ENCODE data around the gene TOR1B.

Gene TOR1B

GRCh38 chr9:129815278-129815677 is 12.3 kb downstream of the TOR1B start:
- DNase-seq, result no peak

DNA sequence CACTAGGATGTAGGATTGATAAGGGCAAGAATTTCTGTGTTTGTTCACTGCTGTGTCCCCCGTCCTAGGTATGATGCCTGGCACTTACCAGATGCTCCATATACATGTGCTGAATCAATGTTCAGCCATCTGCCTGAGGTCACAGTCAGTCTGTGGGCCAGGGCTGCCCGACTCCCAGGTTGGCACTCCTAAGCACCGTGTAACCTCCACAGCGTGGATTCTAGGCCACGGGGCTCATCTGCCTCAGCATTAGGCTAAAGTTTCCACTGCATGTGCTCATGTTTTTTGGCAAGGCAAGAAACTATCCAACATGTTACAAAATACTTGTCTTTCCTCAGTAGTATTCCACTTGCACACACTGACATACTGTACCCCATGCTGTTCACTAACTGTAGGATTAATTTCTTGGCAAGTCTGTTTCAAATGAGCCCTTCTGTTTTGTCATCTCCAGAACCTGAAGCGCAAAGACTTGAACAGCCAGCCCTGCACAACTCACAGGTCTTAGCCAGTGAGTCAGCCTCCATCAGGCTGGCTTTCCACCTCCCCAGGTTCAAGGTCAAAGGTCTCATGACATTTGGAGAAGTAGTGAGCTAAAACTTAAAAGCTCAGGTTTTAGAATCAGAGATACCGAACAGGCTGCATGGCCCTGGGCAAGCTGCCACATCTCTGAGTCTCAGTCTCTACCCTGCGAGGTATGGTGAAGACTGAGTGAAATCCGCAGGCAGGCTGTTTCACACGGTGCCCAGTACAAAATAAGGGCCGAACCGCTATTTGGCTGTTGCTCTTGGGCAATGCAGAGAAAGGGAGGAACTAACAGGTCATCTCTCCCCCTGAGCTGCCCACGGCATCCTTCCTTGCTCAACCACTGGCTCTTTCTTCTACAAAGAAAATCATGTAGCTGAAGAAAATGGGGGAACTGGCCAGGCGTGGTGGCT is 13.8 kb downstream of the TOR1B start:
- DNase-seq, result no peak

DNA sequence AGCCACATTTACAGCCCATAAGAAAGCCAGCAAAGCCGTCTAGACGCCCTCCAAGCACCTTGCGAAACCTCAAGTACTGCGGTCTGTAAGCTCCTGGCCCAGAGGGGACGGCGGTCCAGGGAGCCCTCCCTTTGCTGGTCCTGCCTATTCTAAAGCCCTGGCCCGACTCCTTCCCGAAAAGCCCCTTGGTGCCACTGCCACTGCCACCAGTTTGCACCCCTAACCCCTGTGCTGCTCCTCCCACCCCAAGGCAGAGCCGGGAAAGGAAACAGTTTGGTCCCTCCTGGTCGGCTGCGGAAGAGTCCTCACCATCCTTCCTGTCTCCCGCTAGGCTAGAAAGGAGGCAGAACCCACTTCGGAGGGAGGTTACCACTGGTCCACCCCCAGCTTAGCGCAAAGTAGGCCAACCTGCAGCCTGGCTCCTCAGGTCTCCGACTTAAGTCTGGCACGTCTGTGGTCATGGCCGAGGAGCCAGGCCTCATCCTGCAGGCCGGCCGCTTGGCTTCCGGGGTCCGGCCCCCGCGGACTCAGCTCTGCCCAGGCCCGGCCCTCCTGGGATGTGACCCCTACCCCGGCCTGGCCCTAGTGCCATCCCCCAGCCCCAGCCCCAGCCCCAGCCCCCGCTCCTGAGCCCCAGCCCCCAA is 20.0 kb downstream of the TOR1B start:
- DNase-seq, result peak; percentile 27

GRCh38 chr9:129823542-129823934 is 20.6 kb downstream of the TOR1B start:
- DNase-seq, result no peak

DNA sequence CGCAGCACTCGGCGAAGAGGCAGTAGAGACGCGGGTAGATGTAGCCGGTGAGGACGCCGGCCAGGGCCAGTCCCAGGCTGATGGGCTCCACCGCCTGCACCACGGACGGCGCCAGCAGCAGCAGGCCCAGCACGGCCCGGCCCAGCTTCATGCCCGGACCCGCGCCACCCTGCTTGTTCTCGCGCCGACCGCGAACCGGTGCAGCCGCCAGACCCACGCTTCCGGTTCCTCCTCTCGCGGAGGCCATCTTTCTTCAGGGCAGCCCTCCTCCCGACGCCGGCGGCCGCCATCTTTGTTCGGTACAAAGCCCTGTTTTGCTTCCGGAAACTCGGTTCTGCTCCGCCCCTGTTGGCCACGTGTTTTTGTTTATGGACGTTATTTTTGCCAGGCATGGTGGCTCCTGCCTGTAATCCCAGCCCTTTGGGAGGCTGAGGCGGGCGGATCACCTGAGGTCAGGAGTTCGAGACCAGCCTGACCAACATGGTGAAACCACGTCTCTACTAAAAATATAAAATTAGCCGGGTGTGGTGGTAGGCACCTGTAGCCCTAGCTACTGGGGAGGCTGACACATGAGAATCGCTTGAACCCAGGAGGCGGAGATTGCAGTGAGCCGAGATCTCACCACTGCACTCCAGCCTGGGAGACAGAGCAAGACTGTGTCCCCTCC is 21.1 kb downstream of the TOR1B start, which contains the start of gene TOR1A:
Gene TOR1A, minus strand, starts transcription at position 202 of the 667 bp plus-strand sequence. Its CDS starts 51 bp downstream, at position 151.
- DNase-seq, result peak; percentile 94

- DNase-seq, result no peak
Observed at GRCh38 chr9:129826344-129826743, 23.4 kb downstream of the TOR1B start.

DNA sequence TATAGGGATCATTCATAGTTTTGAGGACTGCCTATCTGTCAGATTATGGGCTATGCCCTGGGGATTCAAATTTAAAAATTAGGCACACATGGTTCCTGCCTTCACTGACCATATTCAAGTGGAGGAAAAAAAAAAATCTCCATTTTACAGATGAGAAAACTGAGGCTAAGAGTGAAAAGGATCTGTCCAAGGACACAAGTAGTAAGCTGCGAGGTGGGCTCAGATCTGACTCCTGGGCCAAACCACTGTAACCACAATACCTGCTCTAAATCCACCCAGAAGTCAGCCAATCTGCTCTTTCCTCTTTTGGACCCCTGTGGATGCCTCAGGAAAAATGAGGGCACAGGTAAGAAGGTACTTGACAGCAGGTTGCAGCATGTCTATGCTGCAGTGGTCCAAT is 23.8 kb downstream of the TOR1B start:
- no peak for DNase-seq

DNA sequence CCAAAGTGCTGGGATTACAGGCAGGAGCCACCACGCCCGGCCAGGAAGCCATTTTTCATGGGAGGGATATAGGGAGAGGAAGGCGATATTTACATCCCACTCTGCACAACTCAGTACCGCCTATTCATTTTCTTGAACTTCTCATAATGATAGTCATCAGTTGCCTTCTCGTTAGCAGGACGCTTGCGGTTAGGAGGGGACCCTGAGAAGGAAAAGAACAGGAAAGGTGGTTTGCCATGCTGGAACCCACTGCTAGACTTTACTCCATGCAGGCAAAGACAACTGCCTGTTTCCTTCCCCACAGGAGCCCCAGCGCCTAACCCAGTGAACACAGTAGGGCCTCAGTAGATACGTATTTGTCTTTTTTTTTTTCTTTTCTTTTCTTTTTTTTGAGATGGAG is 25.1 kb downstream of the TOR1B start:
- DNase-seq, result no peak

- no peak for DNase-seq
Observed at GRCh38 chr9:129828969-129829368, 26.0 kb downstream of the TOR1B start.

DNA sequence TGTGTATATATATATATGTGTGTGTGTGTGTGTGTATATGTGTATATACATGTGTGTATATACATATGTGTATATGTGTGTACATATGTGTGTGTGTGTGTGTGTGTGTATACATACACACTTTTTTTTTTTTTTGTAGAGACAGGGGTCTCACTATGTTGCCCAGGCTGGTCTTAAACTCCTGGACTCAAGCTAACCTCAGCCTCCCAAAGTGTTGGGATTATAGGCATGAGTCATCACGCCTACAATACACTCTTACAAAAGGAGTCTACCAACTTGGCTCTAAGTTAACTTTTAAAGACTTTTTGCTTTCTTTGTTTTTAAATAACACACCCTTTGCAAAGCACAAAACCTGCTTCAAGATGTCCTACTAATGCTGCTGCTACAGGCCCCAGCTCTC is 30.0 kb downstream of the TOR1B start:
- no peak for DNase-seq

DNA sequence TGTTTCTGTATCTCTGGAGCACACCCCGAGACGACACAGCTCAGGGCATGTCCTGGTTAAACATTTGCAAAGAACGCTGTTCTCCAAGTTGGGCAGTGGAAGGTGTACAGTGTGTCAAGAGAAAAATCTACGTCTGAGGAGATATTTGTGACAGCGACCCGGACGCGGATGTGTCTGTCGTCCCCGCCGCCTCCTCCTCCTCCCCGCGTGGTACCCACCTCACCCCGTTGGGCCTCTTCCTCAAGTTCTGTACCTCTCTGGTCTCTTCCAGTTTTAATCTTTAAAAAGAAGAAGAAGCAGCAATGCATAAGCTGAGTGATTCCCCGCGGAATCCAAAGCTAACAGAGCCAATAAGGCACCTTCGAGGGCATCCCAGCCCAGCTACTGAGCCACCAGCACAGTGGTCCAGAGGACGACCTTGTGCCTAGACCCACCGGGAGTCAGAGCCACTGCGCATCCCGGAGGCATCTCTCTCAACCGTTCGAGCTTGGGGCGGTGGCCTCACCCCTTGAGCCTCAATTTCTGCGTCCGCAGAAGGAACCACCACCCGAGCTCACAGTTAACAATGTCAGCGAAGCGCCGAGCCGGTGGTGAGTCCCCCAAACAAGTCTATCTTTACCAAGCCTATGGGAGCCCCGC is 31.6 kb downstream of the TOR1B start:
- DNase-seq, result peak; percentile 50

DNA sequence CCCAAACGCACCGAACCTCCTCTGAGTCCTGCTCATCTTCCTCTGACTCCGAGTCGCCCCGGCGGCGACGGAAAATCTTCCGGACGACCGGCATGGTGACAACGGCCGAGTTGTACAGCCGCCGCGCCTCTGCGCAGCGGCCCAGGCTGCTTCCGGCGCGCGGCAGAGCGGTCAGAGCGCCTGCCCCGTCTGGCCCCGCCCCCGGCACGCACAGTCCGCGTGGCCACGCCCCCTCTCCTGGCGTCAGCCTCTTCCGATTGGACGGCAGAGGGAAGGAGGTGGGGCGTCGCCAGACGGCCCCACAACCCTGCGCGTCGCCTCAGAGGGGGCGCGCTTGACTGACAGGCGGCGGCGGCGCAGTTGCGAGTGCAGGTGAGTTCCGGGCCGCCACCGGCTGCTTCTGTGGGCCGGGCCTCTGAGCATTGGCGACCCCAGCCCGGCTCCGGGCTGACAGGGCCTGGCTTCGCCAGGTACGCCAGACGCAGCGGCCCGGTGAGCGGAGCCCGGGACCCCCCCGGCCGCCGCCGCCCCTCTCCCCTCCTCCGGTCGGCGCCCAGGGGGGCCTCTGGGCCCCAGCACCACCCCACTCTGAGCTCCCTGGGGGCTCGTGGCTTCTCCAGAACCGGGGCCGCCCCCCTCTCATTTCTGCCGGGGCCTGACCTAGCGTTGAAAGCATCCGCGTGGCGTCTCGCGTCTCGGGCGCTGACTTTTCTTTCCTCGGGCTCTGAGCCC is 32.3 kb downstream of the TOR1B start, which contains the start of the genes C9orf78 and USP20:
Gene C9orf78, minus strand, starts transcription at position 148 of the 732 bp plus-strand sequence. Its CDS starts 54 bp downstream, at position 94.
Gene USP20, plus strand, starts transcription at position 331 of the 732 bp plus-strand sequence. CDS start 17,098 bp downstream, outside the sequence.
- peak; percentile 96 for DNase-seq

DNA sequence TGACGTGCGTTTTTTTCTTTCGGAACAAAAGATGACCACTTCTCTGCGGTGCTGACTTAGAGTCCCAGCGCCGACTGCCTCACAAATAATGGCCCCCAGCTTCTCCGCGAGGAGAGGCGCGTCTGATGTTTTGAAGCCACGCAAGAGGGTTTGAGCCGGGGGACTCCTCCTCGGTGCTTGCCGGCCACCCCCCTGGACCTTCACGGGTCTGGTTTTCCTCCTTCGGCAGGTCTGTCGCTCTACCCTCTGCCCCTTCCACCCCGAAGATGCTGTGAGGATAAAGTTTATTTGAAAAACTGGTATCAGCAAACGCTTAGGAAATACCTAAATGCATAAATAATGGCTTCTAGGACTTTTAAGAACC is 32.9 kb downstream of the TOR1B start:
- DNase-seq, result no peak

- peak; percentile 55 for DNase-seq
Observed at GRCh38 chr9:129836311-129837007, 33.5 kb downstream of the TOR1B start.

GRCh38 chr9:129838707-129839259 is 35.8 kb downstream of the TOR1B start:
- DNase-seq, result peak; percentile 51

DNA sequence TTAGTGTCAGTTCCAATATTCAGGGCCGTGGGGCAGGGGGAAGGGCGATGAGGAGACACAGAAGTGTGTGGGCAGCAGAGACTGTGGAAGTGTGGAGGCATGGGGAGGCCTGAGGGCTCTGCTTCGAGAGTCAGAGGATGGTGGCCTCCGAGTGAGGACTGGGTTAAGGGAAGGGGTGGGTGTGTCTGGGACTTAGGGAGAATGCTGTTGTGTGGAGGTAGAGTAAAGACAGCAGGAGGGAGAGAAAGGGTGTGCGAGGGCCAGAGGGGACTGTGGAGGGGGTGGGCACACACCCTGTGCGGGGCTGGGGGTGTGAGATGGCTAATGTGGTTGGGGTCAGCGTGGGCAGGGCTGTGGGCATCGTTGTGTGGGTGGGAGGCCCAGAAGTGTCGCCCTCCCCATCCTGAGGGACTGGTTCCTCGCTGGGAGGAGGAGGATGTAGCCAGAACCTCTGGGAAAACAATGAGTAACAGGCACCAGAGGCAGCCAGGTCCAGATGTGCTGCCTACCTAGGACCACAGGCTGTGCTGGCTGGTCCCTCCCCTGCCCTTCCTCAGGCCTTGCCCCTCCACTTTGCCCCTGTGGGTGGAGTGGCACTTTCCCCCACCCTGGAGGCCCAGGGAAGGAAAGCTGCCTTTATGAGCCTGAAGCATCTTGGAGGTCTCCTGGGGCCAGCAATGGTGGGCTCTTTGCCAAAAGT is 36.5 kb downstream of the TOR1B start:
- no peak for DNase-seq

GRCh38 chr9:129840034-129840433 is 37.0 kb downstream of the TOR1B start:
- no peak for DNase-seq

DNA sequence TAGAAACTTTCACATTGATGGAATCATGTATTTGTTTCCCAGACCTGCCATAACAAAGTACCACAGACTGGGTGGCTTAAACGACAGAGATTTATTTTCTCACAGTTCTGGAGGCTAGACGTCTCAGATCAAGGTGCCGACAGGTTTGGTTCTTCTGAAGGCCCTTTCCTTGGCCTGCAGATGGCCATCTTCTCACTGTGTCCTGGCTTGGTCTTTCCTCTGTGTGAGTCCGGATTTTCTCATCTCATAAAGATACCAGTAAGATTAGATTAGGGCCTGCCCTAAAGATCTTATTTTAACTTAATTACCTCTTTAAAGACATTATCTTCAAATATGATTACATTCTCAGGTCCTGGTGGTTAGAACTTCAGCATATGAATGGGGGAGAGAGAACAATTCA is 38.1 kb downstream of the TOR1B start:
- DNase-seq, result no peak

- no peak for DNase-seq
Observed at GRCh38 chr9:129845373-129845772, 42.4 kb downstream of the TOR1B start.

GRCh38 chr9:129848712-129849441 is 45.9 kb downstream of the TOR1B start:
- DNase-seq, result no peak
